DMS 273 (cell line): Measurements from ENCODE around the gene CLEC16A.

Experiments
- DNase-seq: peaks from one replicate; lab custom pipeline; 2025; ENCODE audit not compliant: unreplicated experiment; lab: John Stamatoyannopoulos, UW

CLEC16A gene

GRCh38 chr16:11133344-11133943, 189.1 kb downstream of the CLEC16A start:
- DNase-seq, result no peak

- DNase-seq, result no peak
Observed at GRCh38 chr16:11134722-11135463, 190.5 kb downstream of the CLEC16A start.

DNA sequence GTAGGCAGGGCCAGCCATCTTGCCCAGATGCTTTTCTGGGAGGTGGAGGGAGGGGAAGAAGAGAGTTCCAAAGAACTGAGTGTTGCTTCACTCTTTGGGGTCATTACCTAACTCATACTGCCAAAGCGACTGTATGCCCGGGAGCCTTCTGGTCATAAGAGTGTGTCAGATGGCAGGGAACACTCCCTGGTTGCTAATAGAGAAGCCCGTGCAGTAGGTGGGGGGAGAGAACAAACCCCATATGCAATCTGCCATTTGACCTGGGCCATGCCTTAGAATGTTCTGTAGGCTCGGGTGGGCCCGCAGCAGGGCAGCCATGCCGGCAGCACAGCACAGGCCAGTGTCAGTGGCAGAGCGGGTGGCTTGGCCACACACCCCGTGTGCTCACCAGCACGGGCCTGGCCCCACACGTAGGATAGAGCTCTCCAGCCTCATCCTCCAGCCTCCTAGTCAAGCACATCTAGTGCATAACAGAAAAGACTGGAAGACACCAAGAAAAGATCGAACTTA, 191.2 kb downstream of the CLEC16A start:
- peak; percentile 77 for DNase-seq

GRCh38 chr16:11136600-11136999, 192.2 kb downstream of the CLEC16A start:
- peak; percentile 66 for DNase-seq

GRCh38 chr16:11138022-11138768, 193.8 kb downstream of the CLEC16A start:
- DNase-seq, result no peak

DNA sequence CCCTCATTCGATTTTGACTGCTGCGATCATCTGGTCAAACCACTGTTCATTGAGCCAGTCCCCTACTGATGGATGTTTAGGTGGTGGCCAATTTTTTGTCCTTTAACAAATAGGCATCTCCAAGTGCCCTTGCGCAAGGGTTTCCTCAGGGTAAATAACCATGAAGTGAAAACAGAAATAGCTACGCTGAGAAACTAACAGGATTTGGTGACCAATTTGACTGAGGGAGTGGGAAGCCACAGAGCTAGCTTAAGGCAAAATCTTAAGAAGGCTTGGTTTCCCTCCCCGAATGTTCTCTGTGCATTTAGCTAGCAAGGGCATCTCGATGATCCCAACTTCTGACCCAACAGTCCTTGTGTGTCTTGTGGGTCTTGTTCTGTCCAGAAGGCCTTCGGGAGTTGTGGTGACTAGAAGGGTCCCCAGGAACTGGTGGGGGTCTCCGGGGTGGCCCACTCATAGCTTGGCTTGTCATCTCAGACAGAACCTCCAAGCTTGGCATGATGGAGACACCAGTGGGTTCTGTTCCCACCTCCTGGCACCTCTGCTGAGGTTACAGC, 194.5 kb downstream of the CLEC16A start:
- DNase-seq, result no peak

DNA sequence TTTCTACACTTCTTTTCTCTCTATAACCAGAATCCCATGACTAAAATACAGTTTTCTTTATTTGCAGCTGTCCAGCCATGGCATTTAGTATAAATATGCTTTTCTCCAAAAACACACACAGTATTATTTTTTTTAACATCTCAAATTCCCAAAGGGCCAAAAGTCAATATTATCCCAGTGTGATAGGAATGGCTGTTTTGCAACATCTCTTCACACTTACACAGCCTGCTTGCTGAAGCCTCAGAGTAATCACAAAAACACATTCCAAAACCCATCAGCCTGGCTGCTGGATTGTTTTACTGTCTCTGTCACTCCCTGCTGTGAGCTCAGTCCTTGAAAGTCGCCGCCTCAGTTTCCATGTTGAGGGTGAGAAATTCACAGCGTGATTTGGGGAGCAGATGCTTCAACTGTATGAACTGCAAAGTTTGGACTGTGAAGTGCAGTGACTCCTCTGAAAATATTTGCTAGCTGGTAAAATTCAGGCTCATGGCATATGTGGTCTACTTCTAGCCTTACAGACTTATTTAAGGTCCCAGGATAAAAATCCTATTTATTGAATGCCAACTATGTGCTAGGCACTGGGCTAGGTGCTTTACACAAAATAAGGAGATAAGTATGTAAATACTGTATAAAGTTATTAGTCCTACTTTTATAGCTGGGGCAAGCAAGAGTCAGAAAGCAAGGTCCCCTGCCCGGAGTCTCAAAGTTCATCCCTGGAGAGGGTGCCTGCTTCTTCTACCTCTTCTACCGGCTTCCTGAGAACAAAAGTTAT, 195.1 kb downstream of the CLEC16A start:
- no peak for DNase-seq

DNA sequence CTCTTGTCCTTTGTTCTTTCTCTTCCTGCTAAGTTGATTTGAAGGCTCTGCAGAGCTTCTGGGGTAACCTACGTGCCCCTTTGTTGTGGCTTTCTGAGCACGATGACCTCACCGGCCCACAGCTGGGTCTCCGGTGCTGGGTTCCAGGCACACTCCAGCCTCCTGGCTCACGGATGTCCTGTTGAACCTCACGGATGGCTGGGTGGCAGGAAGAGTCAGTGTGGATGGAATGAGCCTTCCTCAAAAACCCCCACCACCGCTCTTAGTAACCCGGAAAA, 195.7 kb downstream of the CLEC16A start:
- DNase-seq, result no peak

DNA sequence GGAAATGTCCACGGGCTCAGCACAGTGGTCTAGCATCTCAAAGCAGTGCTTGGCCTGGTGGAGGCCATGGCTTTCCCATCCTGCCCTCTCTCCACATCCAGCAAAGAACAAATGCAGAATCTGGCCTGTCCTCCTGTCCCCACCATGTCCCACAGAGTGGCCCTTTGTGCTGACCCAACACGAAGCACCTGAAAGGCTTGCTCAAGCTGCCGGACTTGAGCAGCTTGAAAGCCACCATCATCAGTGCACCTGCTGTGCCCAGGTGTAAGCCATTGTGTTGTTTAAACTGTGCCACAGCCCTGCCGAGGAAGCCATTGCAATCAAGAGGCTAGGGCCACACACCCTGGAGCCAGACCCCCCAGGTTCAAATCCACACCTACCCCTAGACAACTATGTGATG, 196.1 kb downstream of the CLEC16A start:
- DNase-seq, result no peak

- DNase-seq, result no peak
Observed at GRCh38 chr16:11140867-11141266, 196.5 kb downstream of the CLEC16A start.

GRCh38 chr16:11141409-11142260, 197.3 kb downstream of the CLEC16A start:
- no peak for DNase-seq

- DNase-seq, result no peak
Observed at GRCh38 chr16:11142261-11142630, 197.9 kb downstream of the CLEC16A start.

DNA sequence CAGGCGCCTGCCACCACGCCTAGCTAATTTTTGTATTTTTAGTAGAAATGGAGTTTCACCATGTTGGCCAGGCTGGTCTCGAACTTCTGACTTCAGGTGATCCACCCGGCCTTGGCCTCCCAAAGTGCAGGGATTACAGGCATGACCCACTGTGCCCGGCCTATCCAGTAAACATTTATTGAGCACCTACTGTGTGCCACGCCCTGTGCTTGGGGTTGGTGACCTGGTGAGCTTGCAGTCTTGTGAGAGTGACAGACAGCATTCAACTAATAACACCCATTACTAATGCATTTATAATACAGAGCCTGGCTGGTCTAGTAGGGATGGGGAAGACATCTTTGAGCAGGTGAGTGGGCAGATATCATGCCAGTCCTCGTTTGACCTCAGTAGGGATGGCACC, 198.6 kb downstream of the CLEC16A start:
- no peak for DNase-seq

DNA sequence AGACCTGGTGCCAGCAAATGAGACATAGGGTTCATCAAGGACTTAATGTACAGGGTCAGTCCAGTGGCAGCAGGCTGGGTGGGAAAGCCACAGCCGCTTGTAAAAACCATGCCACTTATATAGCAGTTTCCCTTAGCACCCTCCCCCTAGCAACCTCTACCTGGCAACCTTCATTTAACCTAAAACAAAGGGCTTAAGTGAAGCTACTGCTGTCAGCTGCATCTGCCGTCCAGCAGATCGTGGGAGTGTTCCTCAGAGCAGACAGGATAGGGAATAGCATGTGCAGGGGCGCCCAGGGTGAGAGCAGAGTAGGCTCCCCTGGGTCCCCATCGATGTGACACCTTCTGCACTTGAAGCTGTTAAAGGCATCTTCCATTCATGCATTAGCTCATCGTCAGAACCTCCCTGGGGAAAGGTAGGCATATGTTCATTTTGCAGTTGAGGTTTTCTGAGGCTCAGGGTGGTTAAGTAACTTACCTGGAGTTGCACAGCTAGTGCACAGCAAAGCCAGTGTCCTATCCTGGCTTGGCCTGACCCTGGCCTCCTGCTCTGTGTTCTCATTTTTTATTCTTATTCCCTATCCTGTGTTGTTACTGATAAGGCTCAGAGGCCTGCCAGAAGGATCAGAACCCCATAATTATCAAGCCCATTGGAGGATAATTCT, 199.1 kb downstream of the CLEC16A start:
- peak; percentile 71 for DNase-seq

- DNase-seq, result no peak
Observed at GRCh38 chr16:11144122-11144521, 199.8 kb downstream of the CLEC16A start.

DNA sequence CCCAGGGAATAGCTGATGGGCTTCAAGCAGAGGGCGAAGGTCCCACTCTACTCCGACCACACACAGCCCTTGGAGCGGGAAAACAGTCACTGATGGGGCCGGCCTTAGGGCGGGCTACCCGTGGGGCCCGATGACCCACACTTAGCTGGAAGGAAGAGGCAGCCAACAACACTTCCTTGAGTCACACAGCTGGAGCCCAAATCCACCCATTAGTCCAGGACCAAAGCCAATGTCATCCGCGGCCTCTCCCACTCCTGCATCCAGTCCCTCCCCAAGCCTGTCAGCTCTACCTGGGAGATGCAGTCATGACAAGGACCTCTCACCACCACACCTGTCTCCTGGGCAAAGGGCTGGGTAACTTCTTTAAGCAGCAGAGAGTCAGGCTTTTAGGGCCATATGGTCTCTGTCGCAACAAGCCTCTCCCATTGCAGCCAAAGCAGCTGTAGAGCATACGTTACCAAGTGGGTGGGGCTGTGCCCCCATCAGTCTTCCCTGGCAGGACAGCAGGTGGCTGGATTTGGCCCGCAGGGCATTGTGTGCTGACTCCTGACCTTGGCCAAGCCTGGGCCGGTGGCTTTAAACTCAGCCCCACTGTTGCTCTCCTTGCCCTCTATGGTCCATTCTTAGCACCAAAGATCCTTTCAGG, 200.9 kb downstream of the CLEC16A start:
- peak; percentile 91 for DNase-seq

DNA sequence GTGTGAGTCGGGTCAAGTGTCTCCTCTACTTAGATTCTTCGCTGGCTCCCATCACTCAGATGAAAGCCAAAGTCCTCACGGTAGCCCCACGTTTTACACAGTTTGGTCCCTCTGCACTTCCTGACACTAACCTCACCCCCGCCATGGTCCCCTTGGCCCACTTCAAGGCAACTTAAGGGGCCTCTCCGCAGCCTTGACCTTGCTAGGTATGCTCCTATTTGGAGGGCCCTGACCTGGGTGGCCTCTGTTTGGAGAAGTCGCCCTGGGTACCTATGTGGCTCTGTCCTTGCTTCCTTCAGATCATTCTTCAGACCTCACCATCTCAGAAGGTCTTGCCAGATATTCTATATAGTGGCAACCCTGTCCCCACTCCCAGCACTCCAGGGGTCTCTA, 201.5 kb downstream of the CLEC16A start:
- DNase-seq, result no peak

DNA sequence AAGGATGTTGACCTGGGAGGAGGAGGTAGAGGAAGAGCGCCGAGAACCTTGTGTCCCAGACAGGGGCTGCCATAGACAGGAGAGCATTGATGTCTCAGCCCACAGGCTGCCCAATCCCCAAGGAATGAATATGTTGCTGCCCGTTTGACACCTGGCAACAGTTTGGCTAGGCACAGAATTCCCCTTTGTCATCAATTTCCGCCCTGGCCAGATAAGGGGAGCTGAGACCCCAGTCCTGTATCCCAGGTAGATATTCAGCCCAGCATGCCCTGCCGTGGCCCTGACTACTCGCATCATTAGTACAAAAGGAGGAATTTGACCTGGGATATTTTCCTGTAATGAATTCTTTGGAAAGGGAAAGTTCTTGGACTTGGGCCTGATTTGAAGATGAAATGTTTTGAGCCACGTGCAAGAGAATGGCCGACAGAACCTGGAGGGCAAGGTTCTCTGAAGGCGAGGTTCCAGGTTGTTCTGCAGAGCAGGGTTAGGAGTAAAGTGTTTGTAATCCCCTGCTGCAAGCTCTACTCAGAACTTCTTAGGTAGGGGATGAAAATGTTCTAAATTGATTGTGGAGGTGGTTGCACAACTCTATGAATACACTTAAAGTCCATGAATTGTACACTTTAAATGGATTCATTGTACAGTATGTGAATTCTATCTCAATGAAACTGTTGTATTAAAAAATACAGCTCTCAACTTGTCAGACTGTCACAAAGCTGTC, 202.8 kb downstream of the CLEC16A start:
- DNase-seq, result no peak
